Sigmoid colon (tissue), 7 donors: ENCODE data around the gene DNAH14. TPM values are rescaled to one million over a fixed set of nuclear protein-coding genes. Genes with fewer than 3 reads are reported as not detected.

Experiments used
- DNase-seq: peaks from one replicate; pipeline ENCODE4 v3.0.0-alpha.2; 2019
- H3K27ac ChIP-seq, 4 donors: fragments of 200-600 bp; sonication (generic); one replicate each; pipeline ENCODE4 v1.5.1; 2016 to 2019; ENCODE audit warnings: mild to moderate bottlenecking in 1 of 4
- H3K27me3 ChIP-seq, 3 donors: fragments of 200-600 bp; sonication (generic); one replicate each; pipeline ENCODE4 v1.5.1; 2019; ENCODE audit warnings: mild to moderate bottlenecking in 1 of 3
- H3K36me3 ChIP-seq, 4 donors: fragments of 200-600 bp; sonication (generic); one replicate each; pipeline ENCODE4 v1.5.1; 2016 to 2019
- H3K4me1 ChIP-seq, 4 donors: fragments of 200-600 bp; sonication (generic); one replicate each; pipeline ENCODE4 v1.5.1; 2017 to 2019
- H3K4me3 ChIP-seq, 4 donors: fragments of 200-600 bp; sonication (generic); one replicate each; pipeline ENCODE4 v1.5.1; 2017 to 2019; ENCODE audit warnings: mild to moderate bottlenecking in 2 of 4, moderate library complexity in 1 of 4
- H3K9me3 ChIP-seq, 4 donors: fragments of 200-600 bp in 3 of 4; sonication (generic) in 3 of 4; one replicate each; pipeline versions ENCODE4 v1.5.1 to v1.6.1; 2013 to 2019
- CTCF ChIP-seq, 4 experiments: fragments of 450-650 bp in 3 of 4; fragments of 200-600 bp in 1 of 4; IDR thresholded peaks; one replicate each; pipeline ENCODE4 v1.5.1; 2016 to 2019; ENCODE audit warnings: antibody characterized with exemption in 4 of 4, mild to moderate bottlenecking in 3 of 4, moderate library complexity in 2 of 4
- EP300 ChIP-seq, 4 donors: sonication (generic); formaldehyde crosslinking; IDR thresholded peaks; one replicate each; pipeline ENCODE4 v1.6.1; 2017; ENCODE audit warnings: antibody characterized with exemption in 4 of 4
- POLR2A ChIP-seq, 2 donors: fragments of 450-650 bp; IDR thresholded peaks; one replicate each; pipeline ENCODE4 v1.6.1; 2016; ENCODE audit warnings: antibody characterized with exemption in 2 of 2, mild to moderate bottlenecking in 2 of 2, moderate library complexity in 2 of 2
- POLR2AphosphoS5 ChIP-seq, 4 donors: sonication (generic); formaldehyde crosslinking; IDR thresholded peaks; one replicate each; pipeline ENCODE4 v1.6.1; 2017; ENCODE audit warnings: antibody characterized with exemption in 4 of 4
- WGBS, 2 donors: extraction: QIAGEN DNeasy Blood & Tissue Kit; methylation state at CpG; one replicate each; pipeline ENCODE4 v1.1.7; 2013; 5-methylcytosine and 5-hydroxymethylcytosine counted together
- intact Hi-C: fragments of 100-400 bp; cut with DNase I; formaldehyde crosslinking; loops from one replicate; pipeline ENCODE4 v1.15.1; 2023
- polyA plus RNA-seq, 3 donors: library from polyadenylated mRNA; stranded (reverse); fragments of 200-250 nt; gene quantifications; one replicate each; pipeline ENCODE4 v1.2.3, GENCODE V29; 2013
- total RNA-seq, 4 donors: library from RNA; depleted of rRNA; stranded (reverse); fragments of >200 nt; gene quantifications; one replicate each; pipeline ENCODE4 v1.1.0, GENCODE V29; 2016
- donor health status: healthy with polysubstance abuse.
- donor health status: Bipolar disorder and iron deficiency.
- donor health status: healthy.

The DNAH14 gene
- total and polyA plus RNA-seq, 7 donors = 2.4 to 9.7 (median 3.3) TPM

DNA sequence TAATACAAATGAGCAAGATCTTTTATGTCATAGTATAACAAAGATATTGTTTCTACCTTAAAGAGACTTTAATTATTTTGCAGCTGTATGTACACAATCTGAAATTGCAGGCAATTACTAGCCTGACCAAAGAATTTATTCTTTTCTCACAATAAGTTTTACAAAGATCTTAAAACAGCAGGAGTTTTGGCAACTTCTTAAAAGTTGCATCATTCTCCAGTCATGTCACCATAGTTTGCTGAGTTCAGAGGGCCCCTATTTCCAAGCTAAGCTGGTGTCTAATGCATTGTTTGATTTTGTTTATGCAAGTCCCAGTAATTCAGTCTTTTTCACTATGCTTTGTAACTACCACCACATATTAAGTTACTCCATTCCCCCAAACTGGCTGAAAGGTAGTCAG lies 114.8 kb downstream of the DNAH14 start:
- TF ChIP-seq POLR2AphosphoS5 (IDR thresholded peaks at IDR 0.05) = no peak
- TF ChIP-seq POLR2A (IDR thresholded peaks at IDR 0.05) = no peak
- TF ChIP-seq CTCF (IDR thresholded peaks at IDR 0.05) = no peak
- TF ChIP-seq EP300 (IDR thresholded peaks at IDR 0.05) = no peak
- DNase-seq = no peak
- Histone ChIP-seq H3K27ac (no peak overlapping the region), H3K4me1 (no peaks in the 10 kb centered on the region), H3K36me3 (no peaks in the 10 kb centered on the region), H3K9me3 (no peaks in the 10 kb centered on the region), H3K4me3 (no peak overlapping the region), H3K27me3 (no peaks in the 10 kb centered on the region)
- intact Hi-C loops = no loop called here

GRCh38 chr1:225049594-225049993 lies 120.1 kb downstream of the DNAH14 start:
- Histone ChIP-seq H3K27me3 (no peaks in the 10 kb centered on the region), H3K36me3 (no peaks in the 10 kb centered on the region), H3K4me1 (no peaks in the 10 kb centered on the region), H3K4me3 (no peak overlapping the region), H3K27ac (no peak overlapping the region), H3K9me3 (no peaks in the 10 kb centered on the region)
- no peak for DNase-seq
- TF ChIP-seq CTCF (IDR thresholded peaks at IDR 0.05) (no peak), EP300 (IDR thresholded peaks at IDR 0.05) (no peak), POLR2A (IDR thresholded peaks at IDR 0.05) (no peak), POLR2AphosphoS5 (IDR thresholded peaks at IDR 0.05) (no peak)
- intact Hi-C loops = no loop called here
- 94 to 97% methylated on average over 2 of the region's 2 CpGs for WGBS, 2 donors

GRCh38 chr1:225063722-225064121 lies 134.2 kb downstream of the DNAH14 start:
- Histone ChIP-seq H3K27ac (no peak overlapping the region), H3K27me3 (no peaks in the 10 kb centered on the region), H3K9me3 (no peaks in the 10 kb centered on the region), H3K4me3 (no peak overlapping the region), H3K36me3 (no peaks in the 10 kb centered on the region), H3K4me1 (no peaks in the 10 kb centered on the region)
- DNase-seq = no peak
- 96 to 97% methylated on average over 2 of the region's 2 CpGs for WGBS, 2 donors
- TF ChIP-seq POLR2AphosphoS5 (IDR thresholded peaks at IDR 0.05) (no peak), POLR2A (IDR thresholded peaks at IDR 0.05) (no peak), CTCF (IDR thresholded peaks at IDR 0.05) (no peak), EP300 (IDR thresholded peaks at IDR 0.05) (no peak)
- intact Hi-C loops = no loop called here

DNA sequence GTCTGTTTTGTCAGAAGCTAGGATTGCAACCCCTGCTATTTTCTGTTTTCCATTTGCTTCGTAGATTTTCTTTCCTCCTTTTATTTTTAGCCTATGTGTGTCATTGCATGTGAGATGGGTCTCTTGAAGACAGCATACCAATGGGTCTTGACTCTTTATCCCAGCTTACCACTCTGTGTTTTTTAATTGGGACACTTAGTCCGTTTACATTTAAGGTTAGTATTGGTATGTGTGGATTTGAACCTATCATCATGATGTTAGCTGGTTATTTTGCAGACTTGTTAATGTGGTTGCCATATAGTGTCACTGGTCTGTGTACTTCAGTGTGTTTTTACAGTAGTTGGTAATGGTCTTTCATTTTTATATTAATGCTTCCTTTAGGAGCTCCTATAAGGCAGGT lies 141.5 kb downstream of the DNAH14 start:
- DNase-seq = no peak
- H3K27ac ChIP-seq = no peak overlapping the region
- WGBS, 2 donors = 40 to 44% methylated on average over 2 of the region's 2 CpGs
- no peaks in the 10 kb centered on the region for H3K4me1 ChIP-seq
- intact Hi-C loops = no loop called here
- H3K9me3 ChIP-seq = peaks cover 0 to 11% (median 3%) of the 10 kb centered on the region in 4 donors
- H3K4me3 ChIP-seq = no peak overlapping the region
- no peaks in the 10 kb centered on the region for H3K36me3 ChIP-seq
- TF ChIP-seq POLR2AphosphoS5 (IDR thresholded peaks at IDR 0.05) (no peak), CTCF (IDR thresholded peaks at IDR 0.05) (no peak), POLR2A (IDR thresholded peaks at IDR 0.05) (no peak), EP300 (IDR thresholded peaks at IDR 0.05) (no peak)
- H3K27me3 ChIP-seq = no peaks in the 10 kb centered on the region

DNA sequence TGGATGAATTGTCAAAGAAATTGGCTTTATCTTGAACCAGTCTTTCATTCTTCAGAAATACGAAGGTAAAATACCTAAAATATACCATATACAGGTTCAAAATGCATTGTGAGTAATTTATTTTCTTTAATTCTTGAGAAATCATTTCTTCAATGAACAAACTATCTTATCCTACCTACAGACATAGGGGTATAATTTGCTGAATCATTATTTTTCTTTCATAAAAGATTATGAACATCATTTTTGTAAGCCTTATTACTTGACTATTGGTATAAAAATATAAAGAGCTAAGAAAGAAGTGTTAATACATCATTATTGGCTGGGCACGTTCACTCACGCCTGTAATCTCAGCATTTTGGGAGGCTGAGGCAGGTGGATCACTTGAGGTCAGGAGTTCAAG lies 167.7 kb downstream of the DNAH14 start:
- TF ChIP-seq POLR2AphosphoS5 (IDR thresholded peaks at IDR 0.05) = no peak
- no peak for TF ChIP-seq POLR2A (IDR thresholded peaks at IDR 0.05)
- TF ChIP-seq CTCF (IDR thresholded peaks at IDR 0.05) = no peak
- no peak for TF ChIP-seq EP300 (IDR thresholded peaks at IDR 0.05)
- H3K4me3 ChIP-seq = no peak overlapping the region
- intact Hi-C loops = no loop called here
- 89 to 92% methylated on average over 3 of the region's 3 CpGs for WGBS, 2 donors
- no peak for DNase-seq
- H3K27me3 ChIP-seq = no peaks in the 10 kb centered on the region
- no peak overlapping the region for H3K27ac ChIP-seq
- H3K4me1 ChIP-seq = no peaks in the 10 kb centered on the region
- no peaks in the 10 kb centered on the region for H3K36me3 ChIP-seq
- H3K9me3 ChIP-seq = no peaks in the 10 kb centered on the region
